AG04450 (cell line): ENCODE results near the gene ARFGEF2. TPM values are rescaled to one million over a fixed set of nuclear protein-coding genes. Genes with fewer than 3 reads are reported as not detected.

Experiments
- CTCF ChIA-PET: fragments of 300-600, 350-600 bp; formaldehyde crosslinking; extraction: SDS; loops from one replicate; lab custom pipeline; 2022; ENCODE audit warnings: antibody characterized with exemption, inconsistent platforms; lab: Charles Lee
- POLR2A ChIA-PET: fragments of 350-600 bp; formaldehyde crosslinking; extraction: SDS; loops from one replicate; lab custom pipeline; 2021; ENCODE audit warnings: antibody characterized with exemption, inconsistent platforms; lab: Yijun Ruan, JAX
- DNase-seq: peaks from one replicate; pipeline ENCODE4 v3.0.0-alpha.2; 2011; ENCODE audit warnings: low read depth, low spot score
- H3K27ac ChIP-seq: one replicate; pipeline ENCODE4 v1.5.1; 2012; ENCODE audit warnings: low read depth, low read length, control low read depth
- H3K27me3 ChIP-seq: one replicate; pipeline ENCODE4 v1.6.0; 2012; ENCODE audit warnings: low read length; ENCODE audit not compliant: control insufficient read depth, insufficient read depth
- H3K4me3 ChIP-seq: 2 replicates; pipeline ENCODE4 v1.5.1; 2011; ENCODE audit warnings: mild to moderate bottlenecking, low read depth, low read length, control low read depth
- H3K9me3 ChIP-seq: 2 replicates; pipeline ENCODE4 v1.5.1; 2012; ENCODE audit warnings: low read length; ENCODE audit not compliant: control insufficient read depth, insufficient read depth
- polyA plus RNA-seq: library from polyadenylated mRNA; depleted of rRNA; stranded (reverse); fragments of >200 nt; gene quantifications from 2 replicates; pipeline ENCODE4 v1.2.3, GENCODE V29; 2011
- TF ChIP-seq, protein P1 (sequence below): IDR thresholded peaks from 2 replicates; pipeline ENCODE4 v1.5.1; 2011; ENCODE audit warnings: low read depth, low read length, control low read depth, inconsistent platforms

ARFGEF2 gene
- polyA plus RNA-seq, 1 experiment = 22.3 TPM

DNA sequence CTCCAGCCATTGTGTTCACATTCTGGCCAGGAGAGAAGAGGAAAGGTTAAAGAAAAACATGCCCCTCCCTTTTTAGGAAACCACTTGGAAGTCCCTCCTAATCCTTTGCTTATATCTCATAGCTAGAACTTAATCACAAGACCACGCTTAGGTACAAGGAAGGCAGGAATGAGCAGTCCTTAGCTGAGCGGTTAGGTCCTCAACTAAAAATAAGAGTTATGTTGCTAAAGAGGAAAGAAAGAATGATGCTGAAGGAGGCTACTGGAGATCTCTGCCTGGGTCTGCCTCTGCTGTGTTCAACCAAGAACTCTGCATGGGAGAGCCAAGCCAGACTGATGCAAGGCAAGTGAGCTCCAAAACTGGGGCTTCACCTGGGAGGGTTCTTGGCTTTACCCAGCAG is 11.6 kb upstream of the ARFGEF2 start:
- Histone ChIP-seq H3K9me3 (peaks cover 6% of the 10 kb centered on the region; the same call in 1 of the 2 replicates), H3K27me3 (peaks cover 11% of the 10 kb centered on the region), H3K4me3 (no peak overlapping the region), H3K27ac (no peak overlapping the region)
- TF ChIP-seq, protein P1, sequence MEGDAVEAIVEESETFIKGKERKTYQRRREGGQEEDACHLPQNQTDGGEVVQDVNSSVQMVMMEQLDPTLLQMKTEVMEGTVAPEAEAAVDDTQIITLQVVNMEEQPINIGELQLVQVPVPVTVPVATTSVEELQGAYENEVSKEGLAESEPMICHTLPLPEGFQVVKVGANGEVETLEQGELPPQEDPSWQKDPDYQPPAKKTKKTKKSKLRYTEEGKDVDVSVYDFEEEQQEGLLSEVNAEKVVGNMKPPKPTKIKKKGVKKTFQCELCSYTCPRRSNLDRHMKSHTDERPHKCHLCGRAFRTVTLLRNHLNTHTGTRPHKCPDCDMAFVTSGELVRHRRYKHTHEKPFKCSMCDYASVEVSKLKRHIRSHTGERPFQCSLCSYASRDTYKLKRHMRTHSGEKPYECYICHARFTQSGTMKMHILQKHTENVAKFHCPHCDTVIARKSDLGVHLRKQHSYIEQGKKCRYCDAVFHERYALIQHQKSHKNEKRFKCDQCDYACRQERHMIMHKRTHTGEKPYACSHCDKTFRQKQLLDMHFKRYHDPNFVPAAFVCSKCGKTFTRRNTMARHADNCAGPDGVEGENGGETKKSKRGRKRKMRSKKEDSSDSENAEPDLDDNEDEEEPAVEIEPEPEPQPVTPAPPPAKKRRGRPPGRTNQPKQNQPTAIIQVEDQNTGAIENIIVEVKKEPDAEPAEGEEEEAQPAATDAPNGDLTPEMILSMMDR = no peak
- POLR2A ChIA-PET = no interaction called here
- CTCF ChIA-PET = interaction anchor here (10.2 kb wide), 1 partner anchor 251 kb away, joined by 401 read pairs; no protein-coding TSS in a partner anchor
- no peak for DNase-seq

DNA sequence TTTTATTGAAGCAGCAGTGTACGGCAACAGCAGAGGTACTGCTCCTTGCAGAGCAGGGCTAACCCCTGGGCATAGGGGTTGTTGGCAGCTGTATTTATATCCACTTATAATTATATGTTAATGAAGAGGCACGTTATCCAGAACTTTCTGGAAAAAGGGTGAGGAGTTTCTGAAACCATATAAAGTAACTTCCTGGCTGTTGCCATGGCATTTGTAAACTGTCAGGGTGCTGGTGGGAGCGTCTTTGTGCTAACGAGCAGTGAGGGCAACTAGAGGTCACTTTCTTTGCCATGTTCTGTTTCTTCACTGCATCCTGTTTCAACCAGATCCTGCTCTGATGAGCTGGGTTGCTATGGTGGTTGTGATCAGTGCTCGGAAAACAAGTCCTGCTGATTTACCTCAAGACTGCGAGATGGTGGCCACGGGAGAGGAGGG is 11.1 kb upstream of the ARFGEF2 start:
- no peak overlapping the region for H3K27ac ChIP-seq
- peaks cover 6% of the 10 kb centered on the region; the same call in 1 of the 2 replicates for H3K9me3 ChIP-seq
- ChIA-PET POLR2A (no interaction called here), CTCF (interaction anchor here (10.2 kb wide), 1 partner anchor 252 kb away, joined by 401 read pairs; no protein-coding TSS in a partner anchor)
- TF ChIP-seq, protein P1 = no peak
- peaks cover 11% of the 10 kb centered on the region for H3K27me3 ChIP-seq
- DNase-seq = no peak
- no peak overlapping the region for H3K4me3 ChIP-seq

DNA sequence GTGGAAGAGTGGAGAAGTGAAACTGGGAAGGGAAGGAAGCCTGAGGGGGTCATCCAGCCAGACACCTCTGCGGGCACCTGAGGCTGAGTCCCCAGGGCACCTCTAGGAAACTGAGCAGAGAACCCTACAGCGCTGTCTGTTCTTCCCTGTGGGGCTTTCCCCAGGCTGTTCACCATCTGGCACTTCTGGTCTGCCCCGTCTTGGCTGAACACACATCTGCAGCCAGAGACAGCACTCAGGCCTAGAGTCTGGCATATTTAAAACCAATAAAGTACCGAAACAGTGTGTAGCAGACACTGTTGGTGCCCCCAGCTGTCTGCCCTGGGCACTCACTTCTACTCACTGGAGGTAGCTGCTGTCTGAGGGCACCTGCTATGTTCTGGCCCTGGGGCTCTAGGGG is 9.4 kb upstream of the ARFGEF2 start:
- TF ChIP-seq, protein P1 = no peak
- no peak overlapping the region for H3K4me3 ChIP-seq

DNA sequence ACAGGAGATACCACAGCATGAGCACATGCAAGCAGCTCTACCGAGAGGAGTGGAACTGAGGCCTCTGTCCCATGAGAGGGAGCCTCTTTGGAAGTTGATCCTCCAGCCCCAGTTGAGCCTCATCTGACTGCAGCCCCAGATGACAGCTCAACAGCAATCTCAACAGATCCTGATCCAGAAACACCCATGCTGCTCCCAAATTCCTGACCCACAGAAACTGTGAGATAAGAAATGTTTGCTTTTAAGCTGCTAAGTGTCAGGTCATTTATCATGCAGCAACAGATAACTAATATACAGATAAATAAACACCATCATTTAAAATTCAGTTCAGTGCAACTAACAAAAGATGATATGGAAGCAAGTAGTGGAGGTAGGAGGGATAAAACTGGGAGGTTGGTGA is 4.8 kb upstream of the ARFGEF2 start:
- DNase-seq = no peak
- POLR2A ChIA-PET = no interaction called here
- H3K4me3 ChIP-seq = no peak overlapping the region
- H3K27ac ChIP-seq = no peak overlapping the region
- peaks cover 12% of the 10 kb centered on the region for H3K27me3 ChIP-seq
- CTCF ChIA-PET = interaction anchor here (0.7 to 2.8 kb wide), 3 partner anchors 12 to 290 kb away, joined by 3 to 23 read pairs (median 7); no protein-coding TSS in a partner anchor
- TF ChIP-seq, protein P1 = no peak
- no peaks in the 10 kb centered on the region; the same call in 1 of the 2 replicates for H3K9me3 ChIP-seq

More for the DNA sequence above, 9.4 kb upstream of the ARFGEF2 start:
- peaks cover 6% of the 10 kb centered on the region; the same call in 1 of the 2 replicates for H3K9me3 ChIP-seq
- ChIA-PET POLR2A (no interaction called here), CTCF (interaction anchor here (10.2 kb wide), 1 partner anchor 253 kb away, joined by 401 read pairs; no protein-coding TSS in a partner anchor)
- H3K27ac ChIP-seq = no peak overlapping the region
- H3K27me3 ChIP-seq = peaks cover 11% of the 10 kb centered on the region
- DNase-seq = no peak

DNA sequence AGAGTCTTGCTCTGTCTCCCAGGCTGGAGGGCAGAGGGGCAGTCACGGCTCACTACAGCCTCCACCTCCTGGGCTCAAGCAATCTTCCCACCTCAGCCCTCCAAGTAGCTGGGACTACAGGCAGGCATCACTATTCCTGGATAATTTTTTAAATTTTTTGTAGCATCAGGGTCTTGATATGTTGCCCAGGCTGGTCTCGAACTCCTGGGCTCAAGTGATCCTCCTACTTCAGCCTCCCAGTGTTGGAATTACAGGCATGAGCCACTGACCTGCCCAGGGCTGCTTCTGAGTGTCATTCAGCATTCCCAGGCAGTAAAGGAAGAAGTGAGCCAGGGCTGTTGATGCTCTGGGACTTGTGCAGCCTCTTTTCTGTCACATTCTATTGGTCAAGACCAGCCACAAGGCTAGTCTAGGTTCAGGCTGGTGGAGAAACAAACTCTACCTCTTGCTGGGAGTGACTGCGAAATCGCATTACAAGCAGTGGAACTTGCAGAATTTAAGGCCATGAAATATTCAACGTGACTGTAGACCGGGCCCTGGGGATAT is 2.1 kb upstream of the ARFGEF2 start:
- Histone ChIP-seq H3K9me3 (no peaks in the 10 kb centered on the region; the same call in 1 of the 2 replicates), H3K4me3 (no peak overlapping the region), H3K27me3 (peaks cover 8% of the 10 kb centered on the region), H3K27ac (no peak overlapping the region)
- ChIA-PET POLR2A (no interaction called here), CTCF (interaction anchor here (0.9 to 1.2 kb wide), 2 partner anchors 15 to 262 kb away, joined by 3 to 7 read pairs; no protein-coding TSS in a partner anchor)
- no peak for DNase-seq
- TF ChIP-seq, protein P1 = no peak
